Stimulated activated CD8-positive, alpha-beta memory T cell treated with anti-CD3 and anti-CD28 coated beads, Interleukin-7, amount 100 ng/mL, for 4 hours (primary cell): ENCODE results near the gene CHST5.
A peak's percentile ranks its signal among the peaks of the same experiment; 100 is the strongest.
"Not testable (repeated sequence)": the region's sequence is repeated elsewhere in the genome, so short reads cannot be mapped to it uniquely, and the experiment has no call there.

Experiments
- DNase-seq, 2 donors: peaks; one replicate each; pipeline ENCODE4 v3.0.0-alpha.2; 2020; ENCODE audit warnings: low read depth in 2 of 2

CHST5 gene

GRCh38 chr16:75550211-75550662, 14.3 kb upstream of the CHST5 start:
- no peak for DNase-seq

DNA sequence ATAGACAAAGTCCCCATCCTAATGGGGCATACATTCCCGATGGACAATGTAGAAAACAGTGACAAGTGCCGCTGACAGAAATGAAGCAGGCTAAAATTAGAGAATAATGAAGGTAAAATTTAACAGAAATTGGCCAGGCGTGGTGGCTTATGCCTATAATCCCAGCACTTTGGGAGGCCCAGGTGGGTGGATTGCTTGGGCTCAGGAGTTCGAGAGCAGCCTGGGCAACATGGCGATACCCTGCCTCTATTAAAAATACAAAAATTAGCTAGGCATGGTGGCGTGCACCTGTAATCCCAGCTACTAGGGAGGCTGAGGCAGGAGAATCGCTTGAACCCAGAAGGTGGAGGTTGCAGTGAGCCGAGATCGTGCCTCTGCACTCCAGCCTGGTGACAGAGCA, 12.5 kb upstream of the CHST5 start:
- DNase-seq: not testable (repeated sequence)

- no peak for DNase-seq
Observed at GRCh38 chr16:75546293-75546692, 10.4 kb upstream of the CHST5 start.

DNA sequence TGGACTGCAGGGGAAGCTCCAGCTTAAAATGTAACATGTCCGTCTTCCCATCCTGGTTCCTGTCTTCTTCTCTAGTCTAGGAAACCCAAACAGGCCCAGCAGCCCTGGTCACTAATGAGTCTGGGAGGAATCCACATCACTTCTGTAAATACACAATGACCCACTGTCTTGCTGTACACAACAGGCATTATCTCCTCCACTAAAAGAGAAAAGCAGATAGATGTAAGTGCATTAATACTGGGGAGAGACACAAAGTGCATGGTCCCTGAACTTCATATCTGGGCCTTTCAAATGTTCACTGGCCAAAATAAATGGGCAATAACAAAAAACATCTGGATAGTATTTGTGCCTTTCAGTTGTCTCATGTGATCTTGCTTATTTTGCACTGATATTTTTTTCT, 10.0 kb upstream of the CHST5 start:
- not testable (repeated sequence) for DNase-seq

GRCh38 chr16:75542462-75542861, 6.6 kb upstream of the CHST5 start:
- DNase-seq: not testable (repeated sequence)

GRCh38 chr16:75541236-75541635, 5.3 kb upstream of the CHST5 start:
- DNase-seq: no peak

DNA sequence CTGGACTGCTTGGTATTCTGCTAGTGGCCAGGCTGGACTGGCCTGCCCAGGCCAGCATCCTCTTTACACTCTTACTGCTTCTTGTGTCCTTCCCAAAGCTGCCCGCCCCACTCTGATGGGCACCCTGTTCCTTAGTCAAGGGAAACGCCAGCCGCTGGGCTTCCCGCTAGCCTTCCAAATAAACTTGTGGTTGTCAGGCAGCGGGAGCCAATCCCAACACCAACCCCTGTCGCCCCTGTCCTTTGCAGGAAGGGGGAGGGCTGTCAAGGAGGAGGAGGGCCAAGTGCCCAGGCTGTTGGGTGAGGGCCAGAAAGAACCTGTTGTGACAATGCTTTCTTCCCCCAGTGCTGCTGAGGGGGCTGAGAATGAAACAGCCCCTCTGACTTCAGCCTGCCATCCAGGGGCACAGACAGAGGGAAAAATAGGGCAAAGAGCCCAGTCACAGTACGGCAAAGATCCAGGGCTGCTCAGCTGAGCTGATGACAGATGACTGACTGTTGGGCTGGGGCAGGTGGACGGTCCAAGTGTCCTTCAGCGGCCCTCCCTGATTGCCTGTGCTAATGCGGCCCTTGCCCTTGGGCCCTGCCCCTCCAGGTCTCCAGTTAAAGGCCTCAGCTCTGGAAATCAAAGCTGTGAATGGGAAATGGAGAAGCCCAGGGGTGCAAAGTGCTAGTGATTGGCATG, 3.1 kb upstream of the CHST5 start:
- not testable (repeated sequence) for DNase-seq

- no peak for DNase-seq
Observed at GRCh38 chr16:75537776-75538175, 1.9 kb upstream of the CHST5 start.

GRCh38 chr16:75535211-75535843, 581 bp downstream of the CHST5 start:
- DNase-seq: no peak

- no peak for DNase-seq
Observed at GRCh38 chr16:75534560-75535205, 1.2 kb downstream of the CHST5 start.

GRCh38 chr16:75532791-75533190, 3.1 kb downstream of the CHST5 start:
- no peak for DNase-seq

DNA sequence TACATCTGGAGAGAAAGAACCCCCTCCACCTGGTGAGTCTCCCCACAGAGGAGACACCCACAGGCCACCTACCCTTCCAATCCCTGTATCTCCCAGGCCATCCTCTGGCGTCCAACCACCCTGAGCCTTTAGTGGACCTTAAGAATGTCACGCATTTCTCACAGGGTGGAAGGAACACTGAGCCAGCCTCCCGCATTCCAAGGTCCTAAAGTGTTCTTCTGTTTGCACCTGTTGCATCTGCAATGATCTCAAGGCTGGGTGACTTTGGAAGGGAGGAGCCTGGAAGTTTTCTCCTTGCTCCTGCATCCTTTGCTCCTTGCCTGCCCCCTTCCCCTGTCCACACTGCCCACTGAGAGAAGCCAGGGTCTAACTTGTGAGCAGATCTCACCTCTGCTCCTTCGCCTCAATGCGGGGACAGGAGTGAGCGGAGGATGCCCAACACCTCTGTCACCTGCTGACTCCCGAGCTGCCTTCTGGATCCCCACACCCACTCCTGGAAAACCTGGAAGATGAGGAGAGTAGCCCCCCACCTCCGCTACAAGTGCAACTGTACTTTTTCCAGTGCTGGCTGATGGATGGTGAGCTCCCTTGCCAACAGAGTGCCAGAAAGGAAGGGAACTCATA, 3.7 kb downstream of the CHST5 start:
- no peak for DNase-seq

DNA sequence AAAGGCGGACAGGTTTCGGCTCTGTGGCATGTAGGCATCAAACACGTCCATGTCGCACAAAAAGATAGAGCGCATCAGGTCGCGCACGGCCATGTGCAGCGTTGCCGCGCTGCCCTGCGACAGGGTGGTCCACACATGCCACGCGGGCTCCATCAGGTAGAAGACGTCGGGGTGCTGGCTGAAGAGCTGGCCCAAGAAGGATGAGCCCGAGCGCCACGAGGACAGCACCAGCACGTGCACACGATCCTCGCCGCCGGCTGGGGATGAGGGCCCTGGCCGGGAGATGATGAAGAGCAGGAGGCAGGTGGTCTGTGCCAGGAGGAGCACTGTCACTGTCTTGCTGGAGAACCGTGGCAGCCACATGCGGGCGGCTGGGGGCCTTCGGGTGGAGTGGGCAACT, 5.9 kb downstream of the CHST5 start:
- DNase-seq: no peak

- DNase-seq: no peak
Observed at GRCh38 chr16:75529056-75529905, 6.6 kb downstream of the CHST5 start.

- DNase-seq: no peak
Observed at GRCh38 chr16:75527825-75528299, 8.0 kb downstream of the CHST5 start.

DNA sequence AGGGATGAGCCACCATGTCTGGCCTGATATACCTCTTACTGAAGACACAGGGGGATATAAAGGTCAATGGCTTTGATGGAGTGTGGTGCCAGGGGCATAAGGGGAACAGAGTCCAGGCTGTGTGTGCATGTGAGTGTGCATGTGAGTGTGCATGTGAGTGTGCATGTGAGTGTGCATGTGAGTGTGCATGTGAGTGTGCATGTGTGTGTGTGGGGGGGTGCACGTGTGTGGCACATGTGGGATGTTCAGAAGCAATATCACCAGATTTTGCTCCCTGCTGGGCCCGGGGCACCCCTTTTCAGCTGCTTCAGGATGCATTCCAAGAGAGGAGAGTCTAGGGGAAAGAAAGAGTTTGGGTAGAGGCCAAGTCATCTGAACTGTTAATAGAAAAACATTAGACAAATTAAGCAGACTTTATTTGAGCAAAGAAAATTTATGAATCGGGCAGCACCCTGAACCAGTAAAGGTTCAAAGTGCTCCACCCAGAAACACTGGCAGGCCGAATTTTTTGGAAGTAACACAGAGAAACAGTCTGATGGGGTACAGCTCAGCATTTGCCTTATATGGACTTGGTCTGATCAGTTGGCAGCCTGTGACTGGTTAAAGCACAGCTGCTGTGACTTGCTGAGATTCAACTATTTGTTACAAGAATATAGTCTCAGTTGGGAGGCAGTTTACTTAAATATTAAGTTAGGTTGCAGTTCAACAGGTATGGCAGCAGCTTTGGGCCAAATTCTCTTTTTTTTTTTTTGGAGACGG, 9.7 kb downstream of the CHST5 start:
- no peak for DNase-seq

DNA sequence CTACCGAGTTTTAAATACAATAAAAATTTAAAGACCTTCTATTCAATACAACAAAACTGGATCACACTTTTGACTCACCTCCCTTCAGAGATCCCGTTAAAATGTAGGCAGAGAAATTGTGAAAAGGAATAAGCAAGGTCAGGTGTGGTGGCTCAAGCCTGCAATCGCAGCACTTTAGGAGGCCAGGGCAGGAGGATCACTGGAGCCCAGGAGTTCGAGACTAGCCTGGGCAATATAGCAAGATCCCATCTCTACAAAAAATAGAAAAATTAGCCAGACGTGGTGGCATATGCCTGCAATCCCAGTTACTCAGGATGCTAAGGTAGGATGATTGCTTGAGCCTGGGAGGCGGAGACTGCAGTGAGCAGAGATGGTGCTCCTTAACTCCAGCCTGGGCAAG, 16.7 kb downstream of the CHST5 start:
- DNase-seq: no peak

DNA sequence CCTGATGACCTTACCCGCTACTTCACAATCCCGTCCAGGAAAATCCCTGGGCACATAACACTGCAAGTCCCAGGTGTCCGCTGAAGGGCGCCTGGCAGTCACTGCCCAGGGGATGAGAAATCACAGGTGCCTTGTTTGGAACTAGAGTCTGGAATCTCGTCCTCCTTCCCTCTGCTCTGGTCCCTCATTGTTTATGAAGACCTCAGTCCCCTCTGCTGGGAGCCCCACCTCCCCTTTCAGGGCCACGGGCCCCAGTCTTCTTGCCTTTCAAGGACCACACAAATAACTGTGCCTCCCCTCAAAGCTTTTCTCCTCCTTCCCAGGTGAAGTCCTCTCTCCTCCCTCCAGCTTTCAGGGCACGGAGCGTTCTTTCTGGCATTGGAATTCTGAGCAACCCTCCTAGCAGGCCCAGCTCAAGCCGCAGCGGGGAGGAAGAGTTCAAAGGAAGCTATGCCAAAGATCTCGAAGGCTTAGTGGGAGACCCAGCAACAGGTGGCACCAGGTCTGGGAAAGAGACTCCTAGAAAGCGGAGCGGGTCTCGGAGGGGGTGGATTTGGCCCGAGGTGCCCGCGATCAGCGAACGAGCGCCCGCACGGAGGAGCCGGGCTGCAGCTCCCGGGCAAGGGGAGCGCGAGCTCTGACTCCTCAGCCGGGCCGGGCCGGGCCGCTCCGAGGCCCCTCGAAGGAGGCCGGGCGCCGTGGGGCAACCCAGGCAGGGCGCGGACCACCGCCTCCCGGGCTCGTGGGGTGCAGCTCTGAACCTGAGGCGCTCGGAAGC, 19.5 kb downstream of the CHST5 start:
- peak in 1 of 2 donors; percentile 14 for DNase-seq

GRCh38 chr16:75514296-75514695, 21.6 kb downstream of the CHST5 start:
- no peak for DNase-seq

DNA sequence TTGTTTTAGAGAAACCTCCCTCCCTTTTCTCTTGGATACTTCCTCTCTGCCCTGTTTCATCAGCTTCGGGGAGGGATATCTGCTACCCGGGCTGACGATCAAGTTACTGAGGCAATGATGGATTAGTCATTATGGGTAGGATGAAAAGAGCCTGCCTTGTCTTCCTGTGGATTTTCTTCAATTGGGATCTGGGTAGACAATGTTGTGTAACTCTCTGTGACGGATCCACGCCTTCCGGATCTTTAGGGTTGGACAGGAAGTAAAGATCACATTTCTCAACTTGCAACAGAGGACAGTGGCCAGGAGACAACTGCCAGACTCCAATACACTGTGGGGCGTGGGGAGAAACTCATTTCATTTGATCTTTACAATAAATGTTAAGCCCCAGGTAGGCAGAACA, 29.3 kb downstream of the CHST5 start:
- DNase-seq: no peak
